ENCODE measurements around the gene SCGB1A1.

SCGB1A1 gene

DNA sequence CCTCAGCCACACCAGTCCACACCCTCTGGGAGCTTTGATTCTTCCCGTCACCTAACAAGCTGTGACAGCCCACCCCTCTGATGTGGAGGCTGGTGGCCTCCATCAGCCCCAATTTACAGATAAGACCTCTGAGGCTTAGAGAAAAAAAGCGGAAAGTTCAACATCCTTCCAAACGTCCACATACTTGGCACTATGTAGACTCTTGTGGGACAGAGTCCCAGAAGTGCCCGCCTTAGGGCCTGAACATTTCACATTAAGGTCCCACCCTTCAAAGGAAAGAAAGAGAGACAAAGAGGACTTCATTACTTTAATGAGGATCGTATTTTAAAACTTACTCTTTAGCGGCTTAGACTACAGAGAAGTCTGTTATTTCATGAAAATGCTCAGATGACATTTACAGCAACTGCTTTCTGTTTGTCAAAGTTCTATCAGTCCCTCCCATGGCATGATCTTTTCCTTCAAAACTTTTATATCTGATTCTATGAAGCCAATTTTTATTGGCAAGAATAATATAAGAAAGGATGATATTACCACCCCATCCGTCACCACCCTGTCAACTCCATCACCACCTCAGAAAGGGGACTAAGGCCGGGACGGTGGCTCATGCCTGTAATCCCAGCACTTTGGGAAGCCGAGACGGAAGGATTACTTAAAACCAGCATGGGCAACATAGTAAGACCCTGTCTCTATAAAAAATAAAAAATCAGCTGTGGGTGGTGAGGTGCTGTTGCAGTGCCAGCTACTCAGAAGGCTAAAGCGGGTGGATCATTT is 15.7 kb upstream of the SCGB1A1 start:
- Mint-ChIP-seq H3K36me3 (no peaks in the 10 kb centered on the region), H3K27me3 (peaks cover 33% of the 10 kb centered on the region), H3K4me1 (peaks cover 10% of the 10 kb centered on the region), H3K4me3 (no peak overlapping the region), H3K27ac (peak overlapping the region; percentile 36), H3K9me3 (no peaks in the 10 kb centered on the region)
- no peak for ATAC-seq

DNA sequence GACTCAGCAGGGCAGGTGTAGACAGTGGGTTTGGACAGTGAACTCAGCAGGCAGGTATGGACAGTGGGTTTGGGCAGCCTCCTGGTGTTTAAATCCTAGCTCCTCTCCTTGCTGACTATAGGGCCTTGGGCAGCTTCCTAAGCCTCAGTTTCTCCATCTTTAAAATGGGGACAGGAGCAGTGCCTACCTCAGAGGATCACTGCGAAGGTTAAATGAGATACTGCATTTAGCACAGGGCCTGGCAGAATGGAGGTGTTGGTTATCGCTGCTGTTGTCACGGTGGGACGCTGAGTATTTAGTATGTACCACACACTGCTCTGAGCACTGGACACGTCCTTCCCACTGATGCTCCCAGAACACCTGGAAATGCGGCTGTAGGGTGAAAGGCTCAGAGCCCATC is 14.4 kb upstream of the SCGB1A1 start:
- H3K4me3 Mint-ChIP-seq: no peak overlapping the region

DNA sequence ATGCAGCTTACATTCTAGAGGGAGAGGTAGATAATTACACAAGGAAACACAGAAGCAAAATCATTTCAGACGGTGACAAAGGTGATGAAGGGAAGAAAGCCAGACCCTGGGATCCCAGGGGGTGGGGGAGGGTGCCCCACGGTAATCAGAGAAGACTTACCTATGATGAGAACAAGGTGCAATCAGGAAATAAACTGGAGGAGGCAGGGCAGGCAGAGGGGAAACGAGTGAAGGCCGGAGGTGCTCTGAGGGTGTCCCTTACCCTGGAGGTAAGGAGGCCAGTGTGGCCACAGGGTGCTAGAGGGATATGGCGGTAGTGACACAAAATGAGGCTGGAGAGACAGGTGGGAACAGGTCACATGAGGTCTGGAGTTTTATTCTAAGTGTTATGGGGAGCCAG is 13.9 kb upstream of the SCGB1A1 start:
- H3K27me3 Mint-ChIP-seq: peaks cover 23% of the 10 kb centered on the region
- no peak for ATAC-seq
- no peaks in the 10 kb centered on the region for H3K9me3 Mint-ChIP-seq
- H3K4me3 Mint-ChIP-seq: no peak overlapping the region
- H3K27ac Mint-ChIP-seq: no peak overlapping the region
- peaks cover 10% of the 10 kb centered on the region for H3K4me1 Mint-ChIP-seq
- H3K36me3 Mint-ChIP-seq: no peaks in the 10 kb centered on the region

More for the DNA sequence above, 14.4 kb upstream of the SCGB1A1 start:
- H3K36me3 Mint-ChIP-seq: no peaks in the 10 kb centered on the region
- H3K27me3 Mint-ChIP-seq: peaks cover 23% of the 10 kb centered on the region
- no peaks in the 10 kb centered on the region for H3K9me3 Mint-ChIP-seq
- ATAC-seq: no peak
- peaks cover 10% of the 10 kb centered on the region for H3K4me1 Mint-ChIP-seq
- H3K27ac Mint-ChIP-seq: no peak overlapping the region

DNA sequence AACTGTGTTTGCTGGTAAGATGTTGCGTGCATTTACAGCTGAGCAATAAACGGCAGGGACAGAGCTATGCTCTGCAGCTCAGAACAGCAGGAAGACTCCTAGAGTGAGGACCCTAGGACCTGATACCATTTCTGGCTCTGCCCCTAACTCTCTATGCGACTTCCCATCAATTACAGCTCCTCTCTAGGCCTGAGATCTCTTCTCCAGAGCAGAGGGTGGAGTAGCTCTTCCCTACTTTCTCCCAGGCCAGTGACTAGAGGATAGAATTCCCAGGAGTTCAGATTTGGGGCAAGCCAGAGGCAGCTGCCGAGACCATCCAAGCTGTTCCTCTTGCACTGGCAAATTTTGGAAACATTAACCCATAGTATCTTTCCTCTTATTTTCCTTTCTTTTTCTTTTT is 12.8 kb upstream of the SCGB1A1 start:
- ATAC-seq: no peak
- Mint-ChIP-seq H3K4me3 (no peak overlapping the region), H3K9me3 (no peaks in the 10 kb centered on the region), H3K27me3 (peaks cover 20% of the 10 kb centered on the region), H3K27ac (no peak overlapping the region), H3K4me1 (peaks cover 10% of the 10 kb centered on the region), H3K36me3 (no peaks in the 10 kb centered on the region)

DNA sequence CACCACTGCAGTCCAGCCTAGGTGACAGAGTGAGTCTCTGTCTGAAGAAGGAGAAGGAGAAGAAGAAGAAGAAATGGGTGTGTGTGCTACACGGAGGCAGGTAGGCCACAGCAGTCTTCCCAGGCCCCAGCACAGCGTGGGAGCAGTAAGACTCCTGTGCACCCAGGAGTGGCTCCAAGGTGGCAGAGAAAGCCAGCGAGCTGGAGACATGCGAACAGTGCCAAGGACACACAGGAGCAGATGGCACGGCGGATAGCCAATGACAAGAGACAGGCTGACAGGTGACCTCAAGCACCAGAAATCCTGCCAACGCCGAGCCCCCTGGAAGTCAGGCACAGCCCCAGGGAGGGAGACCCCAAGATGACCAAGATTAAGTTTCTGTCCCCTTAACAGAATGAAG is 9.0 kb upstream of the SCGB1A1 start:
- no peaks in the 10 kb centered on the region for H3K36me3 Mint-ChIP-seq
- H3K4me1 Mint-ChIP-seq: no peaks in the 10 kb centered on the region
- H3K9me3 Mint-ChIP-seq: no peaks in the 10 kb centered on the region
- no peak overlapping the region for H3K4me3 Mint-ChIP-seq
- H3K27me3 Mint-ChIP-seq: peaks cover 9% of the 10 kb centered on the region
- no peak overlapping the region for H3K27ac Mint-ChIP-seq
- no peak for ATAC-seq

DNA sequence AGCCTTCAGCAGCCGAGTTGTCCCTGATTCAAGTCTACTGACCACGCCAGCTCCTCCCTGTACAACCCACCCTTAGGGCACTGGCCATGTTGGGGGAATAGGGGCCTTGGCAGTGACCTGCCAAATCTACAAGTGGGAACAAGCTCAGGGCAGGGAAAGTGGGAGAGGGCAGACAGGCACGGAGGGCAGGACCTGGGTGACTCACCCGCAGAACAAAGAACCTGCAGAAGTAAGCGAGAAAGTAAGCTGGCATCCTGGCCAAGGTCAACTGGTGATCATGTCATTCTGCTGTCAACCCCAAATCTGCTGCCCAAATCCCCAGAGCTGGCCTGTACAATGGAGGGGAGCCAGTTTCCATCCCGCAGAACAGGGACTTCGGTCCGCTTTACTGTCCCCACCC is 7.9 kb upstream of the SCGB1A1 start:
- no peak overlapping the region for H3K27ac Mint-ChIP-seq
- no peaks in the 10 kb centered on the region for H3K9me3 Mint-ChIP-seq
- peaks cover 18% of the 10 kb centered on the region for H3K27me3 Mint-ChIP-seq
- no peak overlapping the region for H3K4me3 Mint-ChIP-seq
- ATAC-seq: no peak
- no peaks in the 10 kb centered on the region for H3K4me1 Mint-ChIP-seq
- no peaks in the 10 kb centered on the region for H3K36me3 Mint-ChIP-seq

DNA sequence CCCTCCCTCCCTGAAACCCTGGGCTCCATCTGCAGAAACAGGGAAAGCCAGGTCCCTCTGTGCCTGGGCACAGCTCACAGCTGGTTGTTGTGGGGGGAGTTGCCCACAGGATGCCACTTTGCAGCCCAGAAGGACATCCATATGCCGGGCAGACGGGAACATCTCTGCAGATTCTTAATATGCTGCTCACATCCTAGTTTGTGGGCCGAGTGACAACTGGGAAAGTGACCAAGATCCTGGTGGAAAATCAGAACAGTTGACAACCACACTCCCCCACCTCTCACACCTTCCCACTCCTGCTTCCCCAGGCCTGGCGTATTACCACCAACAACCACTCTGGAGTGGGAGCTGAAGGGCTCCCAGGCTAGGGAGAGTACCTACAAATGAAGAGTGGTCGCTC is 7.3 kb upstream of the SCGB1A1 start:
- Mint-ChIP-seq H3K27me3 (peaks cover 18% of the 10 kb centered on the region), H3K4me3 (no peak overlapping the region), H3K36me3 (no peaks in the 10 kb centered on the region), H3K4me1 (no peaks in the 10 kb centered on the region), H3K9me3 (no peaks in the 10 kb centered on the region), H3K27ac (no peak overlapping the region)
- no peak for ATAC-seq

DNA sequence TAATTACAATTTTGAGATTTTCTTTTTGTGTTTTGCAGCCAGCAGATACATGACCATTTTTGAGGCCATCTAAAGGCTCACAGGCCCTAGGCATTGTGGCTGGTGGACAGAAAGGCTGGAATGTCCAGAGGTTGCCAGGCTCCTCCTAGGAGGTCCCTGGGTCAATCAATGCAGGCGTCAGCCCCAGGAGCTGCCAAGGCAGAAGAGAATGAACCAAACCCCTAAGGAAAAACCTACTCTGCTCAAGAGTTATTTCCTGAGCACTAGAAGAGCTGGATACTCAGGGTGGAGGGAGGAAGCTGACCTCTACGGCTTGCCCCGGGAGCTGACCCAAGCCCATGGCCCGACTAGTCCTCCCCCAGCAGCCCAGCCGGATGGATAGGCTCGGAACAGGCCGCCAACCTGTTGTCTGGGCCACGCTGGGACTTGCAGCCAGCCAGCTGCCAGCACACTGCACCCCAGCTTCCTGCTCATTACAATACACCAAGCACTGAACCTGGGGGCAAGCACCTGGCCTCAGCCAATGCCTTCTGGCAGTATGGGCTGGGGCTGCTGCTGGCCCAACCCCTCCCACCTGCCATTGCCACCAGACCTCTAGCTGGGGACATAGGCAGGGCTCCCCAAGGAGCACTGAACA is 5.7 kb upstream of the SCGB1A1 start:
- Mint-ChIP-seq H3K4me1 (no peaks in the 10 kb centered on the region), H3K9me3 (no peaks in the 10 kb centered on the region)

DNA sequence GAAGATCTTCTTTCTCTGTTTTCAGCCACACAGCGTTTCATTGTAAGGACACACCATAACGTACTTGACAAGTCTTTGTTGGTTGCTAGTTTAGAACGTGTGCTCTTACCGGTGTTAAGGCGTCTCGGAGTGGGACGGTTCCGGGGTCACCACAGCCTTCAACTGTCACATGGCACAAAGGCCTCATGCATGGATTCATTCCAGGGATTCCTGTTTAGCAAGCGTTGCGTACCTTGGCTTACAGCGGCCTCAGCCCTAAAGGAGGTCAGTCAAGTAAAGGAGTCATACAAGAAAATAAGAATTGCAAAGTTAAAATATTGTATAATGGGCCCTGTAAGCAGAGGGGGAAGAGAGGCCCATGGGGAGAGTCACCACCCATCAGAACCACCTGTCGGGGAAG is 2.2 kb upstream of the SCGB1A1 start:
- Mint-ChIP-seq H3K9me3 (no peaks in the 10 kb centered on the region), H3K36me3 (no peaks in the 10 kb centered on the region), H3K4me3 (no peak overlapping the region), H3K4me1 (no peaks in the 10 kb centered on the region), H3K27ac (no peak overlapping the region), H3K27me3 (peaks cover 9% of the 10 kb centered on the region)
- no peak for ATAC-seq

More for the DNA sequence above, 5.7 kb upstream of the SCGB1A1 start:
- no peak for ATAC-seq
- no peak overlapping the region for H3K4me3 Mint-ChIP-seq
- H3K27me3 Mint-ChIP-seq: peaks cover 18% of the 10 kb centered on the region
- no peak overlapping the region for H3K27ac Mint-ChIP-seq
- no peaks in the 10 kb centered on the region for H3K36me3 Mint-ChIP-seq

DNA sequence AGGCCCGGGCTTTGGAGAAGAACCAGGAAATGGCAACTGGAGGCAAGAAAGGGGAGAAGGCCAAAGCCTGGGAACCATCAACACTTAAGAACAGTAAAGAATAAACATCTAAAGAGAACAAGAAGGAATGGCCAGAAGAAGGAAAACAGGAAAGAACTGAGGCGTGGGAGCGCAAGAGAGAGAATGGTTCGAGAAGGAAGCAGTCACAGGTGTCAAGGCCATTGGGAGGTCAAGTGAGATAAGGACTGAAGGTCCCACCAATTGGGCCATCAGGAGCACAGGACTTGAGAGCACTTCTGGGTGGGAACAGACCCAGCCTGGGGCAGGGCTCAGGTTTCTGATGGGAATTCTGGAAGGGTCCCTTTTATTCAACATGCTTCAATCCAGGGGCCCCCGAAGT is 697 bp upstream of the SCGB1A1 start:
- ATAC-seq: no peak
- Mint-ChIP-seq H3K9me3 (no peaks in the 10 kb centered on the region), H3K4me3 (no peak overlapping the region), H3K27me3 (peaks cover 9% of the 10 kb centered on the region), H3K36me3 (no peaks in the 10 kb centered on the region), H3K27ac (no peak overlapping the region), H3K4me1 (no peaks in the 10 kb centered on the region)

DNA sequence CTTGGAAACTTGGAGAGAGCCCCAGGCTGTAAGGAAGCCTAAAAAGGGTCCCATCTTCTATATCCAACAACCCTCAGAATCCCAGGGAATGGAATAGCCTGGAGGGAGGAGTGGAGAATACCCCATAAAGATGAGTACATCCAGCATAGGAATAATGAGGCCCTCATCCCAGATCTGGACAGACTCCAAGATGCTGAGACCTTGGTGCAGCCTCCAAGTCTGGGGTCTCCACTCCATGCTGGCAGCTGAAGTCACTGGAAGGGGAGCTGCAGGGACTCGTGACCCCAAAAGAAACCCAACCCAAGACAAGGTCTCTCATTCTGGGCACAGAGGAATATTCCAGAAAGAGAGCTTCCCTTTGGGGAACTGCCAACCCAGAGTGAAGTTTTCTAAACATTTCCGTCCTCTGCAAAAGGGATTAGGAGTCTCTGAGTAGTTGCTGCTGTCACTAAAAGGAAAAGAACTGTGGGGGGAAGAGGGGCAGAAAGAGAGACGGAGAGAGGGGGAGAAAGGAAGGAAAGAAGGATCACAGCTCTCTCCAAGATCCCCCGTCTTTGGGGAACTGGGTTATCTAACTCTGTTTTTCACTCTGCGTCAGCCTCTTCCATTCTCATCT is 589 bp downstream of the SCGB1A1 start:
- no peak for ATAC-seq
- Mint-ChIP-seq H3K27me3 (peaks cover 9% of the 10 kb centered on the region), H3K27ac (no peak overlapping the region), H3K4me3 (no peak overlapping the region), H3K9me3 (no peaks in the 10 kb centered on the region), H3K36me3 (no peaks in the 10 kb centered on the region), H3K4me1 (peaks cover 2% of the 10 kb centered on the region)

DNA sequence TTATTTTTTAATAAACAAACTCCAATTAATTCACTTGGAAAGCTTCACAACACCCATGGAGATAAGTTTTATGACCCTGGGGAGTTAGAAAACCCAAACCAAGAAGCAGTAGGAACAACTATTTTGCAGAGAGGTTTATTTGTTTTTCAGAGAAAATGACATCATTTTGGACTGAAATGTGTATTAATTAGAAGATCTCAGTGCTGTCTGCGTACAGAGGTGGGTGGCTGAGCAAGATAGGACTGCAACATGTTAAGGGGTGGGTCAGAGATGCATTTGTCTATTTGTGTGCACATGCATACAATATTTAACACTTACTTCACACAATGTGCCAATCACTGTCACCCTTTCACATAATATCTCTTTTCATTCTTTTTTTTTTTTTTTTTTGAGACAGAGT is 1.1 kb downstream of the SCGB1A1 start:
- H3K36me3 Mint-ChIP-seq: no peaks in the 10 kb centered on the region
- H3K4me1 Mint-ChIP-seq: peaks cover 7% of the 10 kb centered on the region
- no peaks in the 10 kb centered on the region for H3K9me3 Mint-ChIP-seq
- ATAC-seq: no peak
- no peak overlapping the region for H3K27ac Mint-ChIP-seq
- H3K27me3 Mint-ChIP-seq: peaks cover 8% of the 10 kb centered on the region
- H3K4me3 Mint-ChIP-seq: no peak overlapping the region

DNA sequence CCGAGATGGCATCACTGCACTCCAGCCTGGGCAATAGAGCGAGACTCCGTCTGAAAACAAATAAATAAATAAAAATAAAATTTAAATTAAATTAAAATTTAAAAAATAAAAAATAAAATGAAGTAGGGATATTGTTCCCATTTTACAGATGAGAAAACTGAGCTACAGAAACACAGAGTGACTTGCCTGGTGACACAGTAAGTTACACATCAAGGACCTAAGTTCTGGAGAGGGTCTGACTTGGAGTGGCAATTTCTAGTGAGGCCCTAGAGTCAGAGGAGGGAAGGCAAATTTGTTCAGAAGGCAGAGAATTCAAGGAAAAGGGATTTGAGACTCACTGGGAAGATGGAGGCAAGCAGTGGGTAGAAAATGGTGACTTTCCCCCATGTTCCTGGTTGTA is 2.0 kb downstream of the SCGB1A1 start:
- peaks cover 7% of the 10 kb centered on the region for H3K4me1 Mint-ChIP-seq
- H3K27ac Mint-ChIP-seq: no peak overlapping the region
- H3K4me3 Mint-ChIP-seq: no peak overlapping the region
- H3K9me3 Mint-ChIP-seq: no peaks in the 10 kb centered on the region
- H3K36me3 Mint-ChIP-seq: no peaks in the 10 kb centered on the region
- no peak for ATAC-seq
- H3K27me3 Mint-ChIP-seq: no peaks in the 10 kb centered on the region

DNA sequence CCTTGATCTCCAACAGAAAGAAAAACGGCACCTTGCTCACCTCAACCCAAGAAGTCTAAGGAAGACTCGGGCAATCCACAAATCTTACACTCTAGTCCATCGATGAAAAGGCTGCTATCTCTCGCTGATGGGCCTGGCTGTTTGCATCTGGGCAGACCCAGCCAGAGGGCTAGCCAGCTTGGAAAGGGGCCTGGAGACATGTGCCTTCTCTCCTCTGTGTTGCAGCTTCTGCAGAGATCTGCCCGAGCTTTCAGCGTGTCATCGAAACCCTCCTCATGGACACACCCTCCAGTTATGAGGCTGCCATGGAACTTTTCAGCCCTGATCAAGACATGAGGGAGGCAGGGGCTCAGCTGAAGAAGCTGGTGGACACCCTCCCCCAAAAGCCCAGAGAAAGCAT is 3.2 kb downstream of the SCGB1A1 start:
- Mint-ChIP-seq H3K27ac (no peak overlapping the region), H3K36me3 (no peaks in the 10 kb centered on the region), H3K4me1 (peaks cover 7% of the 10 kb centered on the region), H3K27me3 (no peaks in the 10 kb centered on the region), H3K4me3 (no peak overlapping the region), H3K9me3 (no peaks in the 10 kb centered on the region)
- no peak for ATAC-seq

DNA sequence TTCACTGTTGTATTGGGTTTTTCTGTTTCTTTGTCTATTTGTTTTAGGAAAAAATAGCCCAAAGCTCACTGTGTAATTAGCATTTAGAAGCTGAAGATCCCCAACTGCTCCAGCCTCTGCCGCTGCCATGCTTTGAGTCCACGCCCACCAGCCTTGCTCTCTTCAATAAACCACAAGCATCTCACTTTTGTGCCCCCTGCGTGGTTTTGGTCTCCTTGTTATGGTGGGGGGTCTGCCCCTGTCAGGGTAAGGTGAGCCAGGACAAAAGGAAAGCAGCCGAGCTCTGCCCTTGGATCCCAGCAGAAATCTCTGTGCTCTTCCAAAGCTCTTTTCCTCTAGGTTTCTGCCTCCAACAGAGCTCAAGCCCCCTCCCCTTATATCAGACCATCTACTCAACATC is 4.2 kb downstream of the SCGB1A1 start:
- H3K9me3 Mint-ChIP-seq: no peaks in the 10 kb centered on the region
- ATAC-seq: no peak
- no peaks in the 10 kb centered on the region for H3K27me3 Mint-ChIP-seq
- H3K36me3 Mint-ChIP-seq: no peaks in the 10 kb centered on the region
- H3K4me3 Mint-ChIP-seq: no peak overlapping the region
- H3K4me1 Mint-ChIP-seq: peaks cover 14% of the 10 kb centered on the region
- H3K27ac Mint-ChIP-seq: peak overlapping the region; percentile 25
